ENCODE measurements around the gene FYN.

FYN gene

DNA sequence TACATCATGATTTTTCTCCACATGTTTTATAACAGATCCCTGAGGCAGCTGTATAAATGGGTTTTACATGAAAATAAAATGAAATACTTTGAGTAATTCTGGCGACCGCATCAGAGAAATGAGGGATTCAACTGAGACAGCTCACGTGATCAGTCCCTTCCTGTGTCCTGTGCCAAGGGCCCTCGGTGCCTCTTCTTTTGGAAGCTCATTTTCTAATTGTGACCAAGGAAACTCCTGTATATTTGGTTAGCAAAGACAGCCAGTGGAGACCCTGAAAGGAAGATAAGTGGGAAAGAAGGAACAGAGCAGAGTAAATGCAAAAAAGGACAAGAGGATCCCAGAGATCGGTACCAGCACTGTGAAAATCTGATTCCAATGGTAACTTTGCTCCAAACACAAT, 129.9 kb downstream of the FYN start:
- TF ChIP-seq, protein P1, sequence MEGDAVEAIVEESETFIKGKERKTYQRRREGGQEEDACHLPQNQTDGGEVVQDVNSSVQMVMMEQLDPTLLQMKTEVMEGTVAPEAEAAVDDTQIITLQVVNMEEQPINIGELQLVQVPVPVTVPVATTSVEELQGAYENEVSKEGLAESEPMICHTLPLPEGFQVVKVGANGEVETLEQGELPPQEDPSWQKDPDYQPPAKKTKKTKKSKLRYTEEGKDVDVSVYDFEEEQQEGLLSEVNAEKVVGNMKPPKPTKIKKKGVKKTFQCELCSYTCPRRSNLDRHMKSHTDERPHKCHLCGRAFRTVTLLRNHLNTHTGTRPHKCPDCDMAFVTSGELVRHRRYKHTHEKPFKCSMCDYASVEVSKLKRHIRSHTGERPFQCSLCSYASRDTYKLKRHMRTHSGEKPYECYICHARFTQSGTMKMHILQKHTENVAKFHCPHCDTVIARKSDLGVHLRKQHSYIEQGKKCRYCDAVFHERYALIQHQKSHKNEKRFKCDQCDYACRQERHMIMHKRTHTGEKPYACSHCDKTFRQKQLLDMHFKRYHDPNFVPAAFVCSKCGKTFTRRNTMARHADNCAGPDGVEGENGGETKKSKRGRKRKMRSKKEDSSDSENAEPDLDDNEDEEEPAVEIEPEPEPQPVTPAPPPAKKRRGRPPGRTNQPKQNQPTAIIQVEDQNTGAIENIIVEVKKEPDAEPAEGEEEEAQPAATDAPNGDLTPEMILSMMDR (IDR thresholded peaks at IDR 0.05; ENCODE audit: unreplicated experiment in 3 of 3) = no peak
- Mint-ChIP-seq H3K9me3 (no peaks in the 10 kb centered on the region), H3K4me3 (peak overlapping the region in 1 of 3 experiments; percentile 14), H3K36me3 (ENCODE audit: low read depth) (peaks cover 26% of the 10 kb centered on the region), H3K27me3 (ENCODE audit: low read depth) (no peaks in the 10 kb centered on the region), H3K27ac (peak overlapping the region; percentile 68 to 98 (median 94)), H3K4me1 (peaks cover 76% of the 10 kb centered on the region)

DNA sequence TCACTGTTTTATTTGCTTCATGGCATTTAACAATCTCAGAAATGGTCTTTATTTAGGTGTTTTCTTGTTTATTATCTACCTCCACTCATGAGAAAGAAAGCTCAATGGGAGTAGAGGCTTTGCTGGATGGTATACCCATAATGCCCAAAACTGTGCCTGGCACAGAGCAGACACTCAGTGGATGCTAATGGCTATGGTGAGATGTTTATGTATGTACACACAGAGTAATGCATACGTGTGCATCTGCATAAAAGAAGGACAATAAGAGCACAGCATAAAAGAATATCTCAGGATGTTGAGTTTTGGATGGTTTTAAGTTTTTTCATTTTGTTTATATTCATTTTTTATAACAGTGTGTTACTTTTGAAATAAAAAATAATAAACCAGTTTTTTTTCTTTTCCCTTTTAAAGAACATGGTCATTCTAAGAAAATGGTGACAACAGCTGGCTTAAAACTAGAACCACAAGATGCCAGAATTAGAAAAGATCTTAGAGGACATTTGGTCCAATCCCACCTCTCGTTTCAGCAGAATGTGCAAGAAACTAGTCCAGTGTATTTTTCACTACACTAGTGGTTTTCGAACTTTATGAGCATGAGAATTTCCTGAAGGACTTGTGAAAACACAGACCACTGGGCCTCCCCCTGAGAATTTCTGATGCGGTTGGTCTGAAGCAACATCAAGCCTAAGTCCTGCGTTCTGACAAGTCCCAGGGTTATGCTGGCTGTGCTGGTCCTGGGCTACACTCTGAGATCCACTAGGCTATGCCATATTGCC, 131.9 kb downstream of the FYN start:
- peak overlapping the region; percentile 10 to 98 (median 93) for H3K27ac Mint-ChIP-seq
- TF ChIP-seq, protein P1 (IDR thresholded peaks at IDR 0.05; ENCODE audit: unreplicated experiment in 3 of 3) = no peak
- H3K4me1 Mint-ChIP-seq = peaks cover 74% of the 10 kb centered on the region
- no peaks in the 10 kb centered on the region for H3K9me3 Mint-ChIP-seq
- no peaks in the 10 kb centered on the region for H3K27me3 Mint-ChIP-seq (ENCODE audit: low read depth)
- no peak overlapping the region for H3K4me3 Mint-ChIP-seq
- H3K36me3 Mint-ChIP-seq (ENCODE audit: low read depth) = peaks cover 26% of the 10 kb centered on the region

DNA sequence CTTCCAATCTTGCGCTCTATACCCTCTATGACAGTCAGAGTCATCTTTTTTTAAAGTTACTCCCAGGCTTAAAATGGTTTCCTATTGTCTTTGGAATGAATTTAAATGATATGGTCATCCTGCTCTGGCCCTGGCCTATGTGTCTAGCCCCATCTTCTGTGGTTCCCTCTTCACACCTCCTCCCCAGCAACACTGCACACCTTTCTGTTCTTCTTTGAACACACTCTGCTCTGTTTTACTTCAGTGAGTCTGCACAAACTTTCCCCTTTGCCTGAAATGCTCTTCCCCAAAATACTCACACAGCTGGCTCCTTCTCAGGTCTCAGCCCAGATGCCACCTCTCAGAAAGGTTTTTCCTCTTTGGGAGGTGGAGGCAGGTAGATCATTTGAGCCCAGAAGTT, 132.7 kb downstream of the FYN start:
- TF ChIP-seq, protein P1 (IDR thresholded peaks at IDR 0.05; ENCODE audit: unreplicated experiment in 3 of 3) = no peak
- Mint-ChIP-seq H3K4me1 (peaks cover 76% of the 10 kb centered on the region), H3K4me3 (no peak overlapping the region)

DNA sequence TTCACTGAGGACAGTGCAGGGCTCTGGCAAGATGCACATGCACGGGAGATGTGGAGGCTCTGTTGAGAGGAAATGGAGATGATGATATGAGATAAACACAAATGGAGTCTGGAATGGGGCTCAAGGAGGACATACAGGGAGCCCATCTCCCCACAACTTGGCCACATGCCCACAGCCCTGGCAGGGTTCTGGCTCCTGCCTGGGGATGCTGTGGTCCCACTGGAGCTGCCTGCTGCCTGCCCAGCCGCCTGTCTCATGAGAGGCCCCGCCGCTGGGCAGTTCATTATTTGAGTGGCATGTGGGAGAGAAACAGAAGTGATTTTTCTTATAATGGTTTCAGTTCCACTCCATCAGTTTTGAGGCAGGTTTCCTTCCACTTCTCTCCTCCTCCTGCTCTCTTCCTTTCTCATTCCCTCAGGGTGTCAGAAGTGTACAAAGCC, 134.0 kb downstream of the FYN start:
- H3K36me3 Mint-ChIP-seq (ENCODE audit: low read depth) = peaks cover 32% of the 10 kb centered on the region
- TF ChIP-seq, protein P1 (IDR thresholded peaks at IDR 0.05; ENCODE audit: unreplicated experiment in 3 of 3) = no peak
- no peaks in the 10 kb centered on the region for H3K27me3 Mint-ChIP-seq (ENCODE audit: low read depth)
- no peaks in the 10 kb centered on the region for H3K9me3 Mint-ChIP-seq
- H3K4me3 Mint-ChIP-seq = no peak overlapping the region
- H3K4me1 Mint-ChIP-seq = peaks cover 78% of the 10 kb centered on the region
- H3K27ac Mint-ChIP-seq = peak overlapping the region in 2 of 3 experiments; percentile 5 to 30

More for the DNA sequence above, 132.7 kb downstream of the FYN start:
- no peaks in the 10 kb centered on the region for H3K27me3 Mint-ChIP-seq (ENCODE audit: low read depth)
- H3K9me3 Mint-ChIP-seq = no peaks in the 10 kb centered on the region
- H3K27ac Mint-ChIP-seq = peak overlapping the region in 2 of 3 experiments; percentile 5 to 18
- H3K36me3 Mint-ChIP-seq (ENCODE audit: low read depth) = peaks cover 26% of the 10 kb centered on the region

DNA sequence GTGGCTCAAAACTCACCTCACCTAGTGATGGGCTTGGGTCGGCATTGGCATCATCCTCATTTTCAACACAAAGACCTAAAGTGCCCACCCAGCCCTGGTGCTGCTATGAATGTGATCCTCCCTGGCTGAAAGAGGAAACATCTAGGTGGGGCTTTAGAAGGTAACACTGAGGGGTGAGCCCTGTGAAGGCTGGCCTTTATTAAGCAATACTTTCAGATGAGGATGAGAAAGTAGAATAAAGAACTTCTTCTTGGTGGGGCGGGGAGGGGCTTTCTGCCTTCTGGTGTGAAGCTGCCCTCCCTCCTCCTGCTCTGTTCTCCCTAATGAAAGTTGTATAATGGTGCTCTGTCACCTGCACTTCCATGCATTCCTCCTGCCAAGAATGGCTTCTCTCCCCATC, 134.6 kb downstream of the FYN start:
- H3K4me3 Mint-ChIP-seq = no peak overlapping the region
- peaks cover 74% of the 10 kb centered on the region for H3K4me1 Mint-ChIP-seq
- H3K27me3 Mint-ChIP-seq (ENCODE audit: low read depth) = no peaks in the 10 kb centered on the region
- TF ChIP-seq, protein P1 (IDR thresholded peaks at IDR 0.05; ENCODE audit: unreplicated experiment in 3 of 3) = no peak
- peak overlapping the region in 1 of 3 experiments; percentile 30 for H3K27ac Mint-ChIP-seq
- H3K36me3 Mint-ChIP-seq (ENCODE audit: low read depth) = peaks cover 35% of the 10 kb centered on the region
- no peaks in the 10 kb centered on the region for H3K9me3 Mint-ChIP-seq

DNA sequence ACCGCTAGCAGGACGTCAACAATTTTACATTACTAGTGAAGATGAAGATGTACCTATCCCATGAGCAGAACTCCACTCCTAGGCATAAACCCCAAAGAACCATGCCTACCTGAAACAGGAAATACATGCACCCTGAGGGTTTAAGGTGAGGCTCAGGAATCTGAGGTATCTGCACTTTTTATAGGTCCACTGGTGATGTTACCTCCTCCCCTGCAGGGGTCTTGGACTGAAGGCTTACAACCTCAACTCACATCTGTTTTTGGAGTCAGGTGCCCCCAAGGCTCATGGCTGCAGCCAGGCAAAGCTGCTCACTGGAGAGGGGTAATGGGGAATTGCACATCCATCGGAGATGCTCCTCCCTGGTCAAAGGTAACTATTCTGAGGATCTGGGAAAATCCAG, 135.1 kb downstream of the FYN start:
- Mint-ChIP-seq H3K9me3 (peaks cover 2% of the 10 kb centered on the region), H3K27me3 (ENCODE audit: low read depth) (no peaks in the 10 kb centered on the region), H3K4me1 (peaks cover 69% of the 10 kb centered on the region), H3K36me3 (ENCODE audit: low read depth) (peaks cover 39% of the 10 kb centered on the region), H3K27ac (no peak overlapping the region), H3K4me3 (no peak overlapping the region)
- TF ChIP-seq, protein P1 (IDR thresholded peaks at IDR 0.05; ENCODE audit: unreplicated experiment in 3 of 3) = no peak

Data from nephron (organoid).